AG04450 (cell line): ENCODE measurements around the gene RIMBP2. TPM values are rescaled to one million over a fixed set of nuclear protein-coding genes. Genes with fewer than 3 reads are reported as not detected.

Experiments
- CTCF ChIA-PET: fragments of 300-600, 350-600 bp; formaldehyde crosslinking; extraction: SDS; loops from one replicate; lab custom pipeline; 2022; ENCODE audit warnings: antibody characterized with exemption, inconsistent platforms; lab: Charles Lee
- POLR2A ChIA-PET: fragments of 350-600 bp; formaldehyde crosslinking; extraction: SDS; loops from one replicate; lab custom pipeline; 2021; ENCODE audit warnings: antibody characterized with exemption, inconsistent platforms; lab: Yijun Ruan, JAX
- DNase-seq: peaks from one replicate; pipeline ENCODE4 v3.0.0-alpha.2; 2011; ENCODE audit warnings: low read depth, low spot score
- H3K27ac ChIP-seq: one replicate; pipeline ENCODE4 v1.5.1; 2012; ENCODE audit warnings: low read depth, low read length, control low read depth
- H3K27me3 ChIP-seq: one replicate; pipeline ENCODE4 v1.6.0; 2012; ENCODE audit warnings: low read length; ENCODE audit not compliant: control insufficient read depth, insufficient read depth
- H3K4me3 ChIP-seq: 2 replicates; pipeline ENCODE4 v1.5.1; 2011; ENCODE audit warnings: mild to moderate bottlenecking, low read depth, low read length, control low read depth
- H3K9me3 ChIP-seq: 2 replicates; pipeline ENCODE4 v1.5.1; 2012; ENCODE audit warnings: low read length; ENCODE audit not compliant: control insufficient read depth, insufficient read depth
- CTCF ChIP-seq: IDR thresholded peaks from 2 replicates; pipeline ENCODE4 v1.5.1; 2011; ENCODE audit warnings: low read depth, low read length, control low read depth, inconsistent platforms
- polyA plus RNA-seq: library from polyadenylated mRNA; depleted of rRNA; stranded (reverse); fragments of >200 nt; gene quantifications from 2 replicates; pipeline ENCODE4 v1.2.3, GENCODE V29; 2011

RIMBP2 gene
- polyA plus RNA-seq, 1 experiment, result not detected

GRCh38 chr12:130524759-130525158 is 191.3 kb downstream of the RIMBP2 start:
- Histone ChIP-seq H3K4me3 (no peak overlapping the region), H3K27ac (no peak overlapping the region), H3K9me3 (peaks cover 61% of the 10 kb centered on the region), H3K27me3 (no peaks in the 10 kb centered on the region)
- no peak for DNase-seq
- ChIA-PET CTCF (no interaction called here), POLR2A (no interaction called here)
- TF ChIP-seq CTCF, result no peak

- no peaks in the 10 kb centered on the region for H3K27me3 ChIP-seq
- H3K27ac ChIP-seq, result no peak overlapping the region
- no peak for TF ChIP-seq CTCF
- DNase-seq, result no peak
- H3K4me3 ChIP-seq, result no peak overlapping the region
- peaks cover 63% of the 10 kb centered on the region for H3K9me3 ChIP-seq
- ChIA-PET CTCF (no interaction called here), POLR2A (no interaction called here)
These were observed 192.1 kb downstream of the RIMBP2 start for GRCh38 chr12:130523863-130524614.

GRCh38 chr12:130523208-130523607 is 192.9 kb downstream of the RIMBP2 start:
- peaks cover 63% of the 10 kb centered on the region for H3K9me3 ChIP-seq
- no peak overlapping the region for H3K4me3 ChIP-seq
- H3K27me3 ChIP-seq, result no peaks in the 10 kb centered on the region
- ChIA-PET POLR2A (no interaction called here), CTCF (no interaction called here)
- no peak for DNase-seq
- H3K27ac ChIP-seq, result no peak overlapping the region
- TF ChIP-seq CTCF, result no peak

GRCh38 chr12:130522244-130522834 is 193.8 kb downstream of the RIMBP2 start:
- POLR2A ChIA-PET, result no interaction called here
- TF ChIP-seq CTCF, result no peak
- no peak overlapping the region for H3K27ac ChIP-seq

GRCh38 chr12:130521375-130522124 is 194.5 kb downstream of the RIMBP2 start:
- TF ChIP-seq CTCF, result no peak
- DNase-seq, result no peak
- POLR2A ChIA-PET, result no interaction called here
- Histone ChIP-seq H3K27me3 (no peaks in the 10 kb centered on the region), H3K27ac (no peak overlapping the region), H3K9me3 (peaks cover 71% of the 10 kb centered on the region), H3K4me3 (no peak overlapping the region)
- CTCF ChIA-PET, result no interaction called here

More at GRCh38 chr12:130522244-130522834, 193.8 kb downstream of the RIMBP2 start:
- peaks cover 66% of the 10 kb centered on the region for H3K9me3 ChIP-seq
- H3K4me3 ChIP-seq, result no peak overlapping the region
- H3K27me3 ChIP-seq, result no peaks in the 10 kb centered on the region
- CTCF ChIA-PET, result no interaction called here
- no peak for DNase-seq
